ENCODE measurements around the gene RIBC2. TPM values are rescaled to one million over a fixed set of nuclear protein-coding genes. Genes with fewer than 3 reads are reported as not detected.

Gene RIBC2
- total and polyA plus RNA-seq, 2 of the 4 experiments (the other 2 are of a cell fraction): 0.29 to 0.36 TPM

GRCh38 chr22:45452565-45453379 lies 39.3 kb downstream of the RIBC2 start:
- H2AK9ac ChIP-seq (replicated peaks; ENCODE audit: low read depth, low read length, poor library complexity): peak overlapping the region; percentile 22
- peak overlapping the region; percentile 85 for H3K4ac ChIP-seq (ENCODE audit: low read depth, low read length)
- peak overlapping the region; percentile 17; the same call in 1 of the 2 replicates for H3K9ac ChIP-seq (ENCODE audit: low read depth, low read length)
- H4K8ac ChIP-seq (ENCODE audit: low read depth in 2 of 2, low read length in 2 of 2): peak overlapping the region; percentile 10 to 73; a peak in 1 of 4 replicates
- dilution Hi-C loops (cut with HindIII; ENCODE audit: low sequenced_read_pairs, unreplicated experiment) (no loop called here), intact Hi-C loops (cut with micrococcal nuclease) (no loop called here), in situ Hi-C loops (cut with MboI; ENCODE audit: low sequenced_read_pairs) (loop anchor here (5.0 kb wide), 2 partner anchors 55 to 100 kb away; no protein-coding TSS in a partner anchor)
- H3K4me2 ChIP-seq (ENCODE audit: low read depth, low read length): no peak overlapping the region
- H3K27me3 ChIP-seq (ENCODE audit: control insufficient read depth, insufficient read depth, low read length): no peaks in the 10 kb centered on the region
- peak overlapping the region; percentile 95 for H2BK20ac ChIP-seq (ENCODE audit: low read depth, low read length)
- H3K36me3 ChIP-seq (ENCODE audit: control insufficient read depth, insufficient read depth, low read length): no peaks in the 10 kb centered on the region
- no peaks in the 10 kb centered on the region for H4K20me1 ChIP-seq (ENCODE audit: insufficient read depth, low read length)
- H4K91ac ChIP-seq (ENCODE audit: insufficient read depth, low read depth, low read length): peak overlapping the region; percentile 80
- no peaks in the 10 kb centered on the region for H3K79me1 ChIP-seq (ENCODE audit: low read depth in 1 of 2, low read length in 2 of 2)
- peak overlapping the region; percentile 83 for H2AK5ac ChIP-seq (ENCODE audit: low read depth, low read length)
- peak; percentile 67 for DNase-seq
- WGBS, 2 experiments (ENCODE audit: extremely low coverage in 2 of 2, insufficient read length in 1 of 2): 20% methylated on average over 1 of the region's 8 CpGs; no CpG with 5 or more reads in 1 of the 2 experiments
- H2BK15ac ChIP-seq (ENCODE audit: low read depth, low read length): peak overlapping the region; percentile 85; the same call in 2 of the 3 replicates
- ChIA-PET POLR2A (ENCODE audit: unreplicated experiment) (interaction anchor here (0.6 kb wide), 1 partner anchor 51 kb away, joined by 4 read pairs; no protein-coding TSS in a partner anchor), CTCF (interaction anchor here (0.7 to 0.8 kb wide), 2 partner anchors 44 to 71 kb away, joined by 3 read pairs; no protein-coding TSS in a partner anchor)
- H2BK5ac ChIP-seq (ENCODE audit: low read depth, low read length, poor library complexity, severe bottlenecking): peak overlapping the region; percentile 21
- H2BK120ac ChIP-seq (ENCODE audit: low read depth, low read length): peak overlapping the region; percentile 94
- H4K5ac ChIP-seq (ENCODE audit: low read depth, low read length): peak overlapping the region; percentile 44
- peak overlapping the region; percentile 45; the same call in 1 of the 2 replicates for H3K23ac ChIP-seq (ENCODE audit: low read depth, low read length)
- peak overlapping the region; percentile 65 for H2AFZ ChIP-seq (replicated peaks; ENCODE audit: low read length, poor library complexity)
- H3K56ac ChIP-seq (ENCODE audit: extremely low read depth, insufficient read depth, low read length): no peak overlapping the region
- peaks cover 35% of the 10 kb centered on the region for H3K4me1 ChIP-seq (ENCODE audit: control insufficient read depth, insufficient read depth, low read length)
- BruUV-seq (replicated peaks): no TSS peak
- H3K4me3 ChIP-seq (ENCODE audit: insufficient read depth, low read depth, low read length): no peak overlapping the region
- no peaks in the 10 kb centered on the region for H3K9me3 ChIP-seq (ENCODE audit: control insufficient read depth, insufficient read depth, low read length)
- H3K9me1 ChIP-seq (ENCODE audit: insufficient read depth, low read length): peaks cover 34% of the 10 kb centered on the region
- peak; percentile 33 for ATAC-seq (ENCODE audit: low read depth)
- H3K27ac ChIP-seq (ENCODE audit: insufficient read depth, low read length): peak overlapping the region; percentile 61; the same call in 1 of the 2 replicates
- peak overlapping the region; percentile 81 for H3K14ac ChIP-seq (replicated peaks; ENCODE audit: low read depth, low read length)
- peak overlapping the region; percentile 49 for H3K18ac ChIP-seq (ENCODE audit: low read depth, low read length)
- TF ChIP-seq FOS (IDR thresholded peaks at IDR 0.05; ENCODE audit: low read depth, low read length) (no peak), ELK1 (IDR thresholded peaks at IDR 0.05; ENCODE audit: borderline replicate concordance, low read depth, low read length) (no peak), BHLHE40 (IDR thresholded peaks at IDR 0.05; ENCODE audit: low read depth, low read length) (no peak), MAFK (IDR thresholded peaks at IDR 0.05; ENCODE audit: low read depth, low read length) (no peak), RCOR1 (IDR thresholded peaks at IDR 0.05; ENCODE audit: insufficient replicate concordance, low read length) (no peak), CHD1 (IDR thresholded peaks at IDR 0.05; ENCODE audit: low read depth, low read length) (no peak), POLR2A (IDR thresholded peaks at IDR 0.05; ENCODE audit: low read depth, low read length) (no peak), MAZ (IDR thresholded peaks at IDR 0.05; ENCODE audit: borderline replicate concordance, low read depth, low read length) (no peak), MXI1 (IDR thresholded peaks at IDR 0.05; ENCODE audit: borderline replicate concordance, low read depth, low read length) (no peak), USF2 (IDR thresholded peaks at IDR 0.05; ENCODE audit: low read depth, low read length) (no peak), CTCF (conservative IDR thresholded peaks at IDR 0.05; ENCODE audit: low read depth, low read length) (no peak), SMC3 (IDR thresholded peaks at IDR 0.05; ENCODE audit: low read depth, low read length) (no peak), NFE2L2 (IDR thresholded peaks at IDR 0.05; ENCODE audit: low read depth, low read length) (no peak)

All from IMR-90 (cell line).